Measurements from ENCODE around the gene CDC42BPG. TPM values are rescaled to one million over a fixed set of nuclear protein-coding genes. Genes with fewer than 3 reads are reported as not detected.

CDC42BPG gene
- total RNA-seq, 2 experiments from 2014 or later = 0.31 to 0.61 TPM

DNA sequence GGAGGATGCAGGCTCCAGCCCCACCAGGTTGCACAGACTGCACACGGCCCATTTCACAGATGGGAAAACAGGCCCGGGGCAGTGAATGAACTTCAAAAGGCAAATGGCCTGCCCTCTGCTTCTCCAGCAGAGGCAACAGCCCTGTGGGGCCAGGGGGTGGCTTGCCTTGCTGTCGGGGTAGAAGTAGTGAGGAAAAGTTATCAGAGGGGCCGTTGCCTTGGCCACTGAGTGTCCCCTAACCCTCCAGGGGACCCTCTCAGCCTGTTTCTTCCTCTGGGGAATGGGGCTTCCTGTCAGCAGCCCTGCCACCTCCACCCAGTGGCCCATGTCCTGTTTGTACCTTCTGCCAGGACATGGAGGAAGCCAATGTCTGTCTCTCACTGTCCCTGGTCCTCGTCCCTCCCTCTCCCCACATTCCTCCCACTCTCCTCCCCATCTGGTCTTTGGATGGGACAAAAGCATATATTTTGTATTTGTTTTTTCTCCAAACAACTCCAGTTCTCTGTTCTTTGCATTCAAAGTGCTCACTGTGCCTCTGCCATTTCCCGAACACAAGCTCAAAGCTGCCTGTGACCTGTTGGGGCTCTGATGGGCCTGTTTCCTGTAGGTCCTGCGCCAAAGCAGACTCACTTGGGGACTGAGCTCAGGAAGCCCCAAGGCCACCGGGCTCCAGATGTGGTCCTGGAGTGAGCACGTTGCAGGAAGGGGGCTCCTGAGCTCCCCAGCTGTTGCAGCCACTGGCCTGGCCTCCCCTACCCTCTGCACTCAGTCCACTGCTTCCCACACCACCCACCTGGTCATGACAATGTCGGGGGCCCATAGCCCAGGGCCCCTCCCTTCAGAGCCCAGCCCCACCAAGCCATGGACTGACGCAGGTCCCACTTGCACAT is 50.9 kb downstream of the CDC42BPG start:
- no peaks in the 10 kb centered on the region for H3K9me3 Mint-ChIP-seq
- CTCF ChIA-PET = interaction anchor here (1.1 to 2.2 kb wide), 2 partner anchors 15 to 55 kb away, joined by 3 to 6 read pairs; partner anchors contain the start of gene SF1
- peaks cover 19% of the 10 kb centered on the region for H3K4me1 Mint-ChIP-seq (ENCODE audit: low read depth)
- no peaks in the 10 kb centered on the region for H3K27me3 Mint-ChIP-seq
- no peak for ATAC-seq
- H3K27ac Mint-ChIP-seq = peak overlapping the region; percentile 71
- peaks cover 10% of the 10 kb centered on the region for H3K36me3 Mint-ChIP-seq (ENCODE audit: low read depth)
- POLR2A ChIA-PET = interaction anchor here (1.1 to 1.9 kb wide), 3 partner anchors 9 to 25 kb away, joined by 3 to 8 read pairs (median 3); no protein-coding TSS in a partner anchor
- H3K4me3 Mint-ChIP-seq = no peak overlapping the region
- TF ChIP-seq, protein P1, sequence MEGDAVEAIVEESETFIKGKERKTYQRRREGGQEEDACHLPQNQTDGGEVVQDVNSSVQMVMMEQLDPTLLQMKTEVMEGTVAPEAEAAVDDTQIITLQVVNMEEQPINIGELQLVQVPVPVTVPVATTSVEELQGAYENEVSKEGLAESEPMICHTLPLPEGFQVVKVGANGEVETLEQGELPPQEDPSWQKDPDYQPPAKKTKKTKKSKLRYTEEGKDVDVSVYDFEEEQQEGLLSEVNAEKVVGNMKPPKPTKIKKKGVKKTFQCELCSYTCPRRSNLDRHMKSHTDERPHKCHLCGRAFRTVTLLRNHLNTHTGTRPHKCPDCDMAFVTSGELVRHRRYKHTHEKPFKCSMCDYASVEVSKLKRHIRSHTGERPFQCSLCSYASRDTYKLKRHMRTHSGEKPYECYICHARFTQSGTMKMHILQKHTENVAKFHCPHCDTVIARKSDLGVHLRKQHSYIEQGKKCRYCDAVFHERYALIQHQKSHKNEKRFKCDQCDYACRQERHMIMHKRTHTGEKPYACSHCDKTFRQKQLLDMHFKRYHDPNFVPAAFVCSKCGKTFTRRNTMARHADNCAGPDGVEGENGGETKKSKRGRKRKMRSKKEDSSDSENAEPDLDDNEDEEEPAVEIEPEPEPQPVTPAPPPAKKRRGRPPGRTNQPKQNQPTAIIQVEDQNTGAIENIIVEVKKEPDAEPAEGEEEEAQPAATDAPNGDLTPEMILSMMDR (IDR thresholded peaks at IDR 0.05) = no peak
- intact Hi-C loops (cut with micrococcal nuclease) = no loop called here
- no peak for DNase-seq

DNA sequence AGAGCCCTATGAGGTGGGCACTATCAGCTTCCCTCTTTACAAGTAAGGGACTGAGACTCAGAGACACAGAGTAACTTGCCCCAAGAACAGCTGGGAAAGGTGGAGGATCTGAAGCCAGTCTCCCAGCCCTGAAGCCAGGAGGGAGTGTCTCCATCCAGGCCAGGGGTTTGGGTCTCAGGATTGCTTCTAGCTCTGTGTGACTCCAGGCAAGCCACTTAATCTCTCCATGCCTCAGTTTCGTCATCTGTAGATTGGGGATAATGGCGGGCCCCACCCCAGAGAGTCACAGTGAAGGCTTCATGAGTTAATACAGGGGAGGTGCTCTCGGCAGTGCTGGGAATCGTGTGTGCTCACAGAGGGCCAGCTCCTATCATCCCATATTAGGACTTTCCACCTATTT is 52.0 kb downstream of the CDC42BPG start:
- POLR2A ChIA-PET = interaction anchor here (1.9 to 2.1 kb wide), 2 partner anchors 10 to 14 kb away, joined by 8 to 10 read pairs; partner anchors contain the start of gene SF1
- DNase-seq (no peak), ATAC-seq (no peak)
- H3K4me3 Mint-ChIP-seq = no peak overlapping the region
- intact Hi-C loops (cut with micrococcal nuclease) = no loop called here
- H3K27me3 Mint-ChIP-seq = no peaks in the 10 kb centered on the region
- peak overlapping the region; percentile 5 for H3K27ac Mint-ChIP-seq
- H3K9me3 Mint-ChIP-seq = no peaks in the 10 kb centered on the region
- peaks cover 9% of the 10 kb centered on the region for H3K36me3 Mint-ChIP-seq (ENCODE audit: low read depth)
- TF ChIP-seq, protein P1 (IDR thresholded peaks at IDR 0.05) = no peak
- CTCF ChIA-PET = no interaction called here
- H3K4me1 Mint-ChIP-seq (ENCODE audit: low read depth) = peaks cover 20% of the 10 kb centered on the region

DNA sequence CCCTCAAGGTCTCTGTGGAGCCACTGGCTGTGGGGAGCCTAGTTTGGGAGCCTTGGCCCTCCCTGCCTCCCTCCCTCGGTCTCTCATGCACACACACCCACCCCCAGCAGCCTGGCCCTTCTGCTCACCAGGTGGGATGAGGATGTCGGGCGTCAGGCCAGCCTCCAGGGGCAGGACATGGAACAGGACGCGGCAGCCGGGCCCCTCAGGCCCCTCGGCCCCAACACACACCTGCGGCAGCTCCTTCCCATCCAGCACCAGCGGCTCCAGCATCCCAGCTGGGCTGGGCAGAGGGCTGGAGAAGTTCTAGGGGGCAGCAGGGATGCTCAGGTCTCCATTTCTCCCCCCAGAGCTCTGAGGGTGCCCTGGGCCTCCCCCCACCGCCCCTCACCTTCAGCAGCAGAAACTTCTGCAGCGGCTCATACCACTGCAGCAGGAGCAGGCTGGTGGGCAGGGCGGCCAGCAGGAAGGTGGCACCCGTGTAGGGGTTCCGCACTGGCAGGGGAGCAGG is 52.6 kb downstream of the CDC42BPG start:
- no peak overlapping the region for H3K4me3 Mint-ChIP-seq
- H3K9me3 Mint-ChIP-seq = no peaks in the 10 kb centered on the region
- TF ChIP-seq, protein P1 (IDR thresholded peaks at IDR 0.05) = no peak
- CTCF ChIA-PET = no interaction called here
- POLR2A ChIA-PET = interaction anchor here (1.0 to 2.1 kb wide), 3 partner anchors 10 to 19 kb away, joined by 3 to 10 read pairs (median 8); partner anchors contain the start of gene SF1
- intact Hi-C loops (cut with micrococcal nuclease) = no loop called here
- H3K27ac Mint-ChIP-seq = no peak overlapping the region
- no peaks in the 10 kb centered on the region for H3K27me3 Mint-ChIP-seq
- ATAC-seq (no peak), DNase-seq (no peak)
- H3K36me3 Mint-ChIP-seq (ENCODE audit: low read depth) = peaks cover 9% of the 10 kb centered on the region
- peaks cover 20% of the 10 kb centered on the region for H3K4me1 Mint-ChIP-seq (ENCODE audit: low read depth)

DNA sequence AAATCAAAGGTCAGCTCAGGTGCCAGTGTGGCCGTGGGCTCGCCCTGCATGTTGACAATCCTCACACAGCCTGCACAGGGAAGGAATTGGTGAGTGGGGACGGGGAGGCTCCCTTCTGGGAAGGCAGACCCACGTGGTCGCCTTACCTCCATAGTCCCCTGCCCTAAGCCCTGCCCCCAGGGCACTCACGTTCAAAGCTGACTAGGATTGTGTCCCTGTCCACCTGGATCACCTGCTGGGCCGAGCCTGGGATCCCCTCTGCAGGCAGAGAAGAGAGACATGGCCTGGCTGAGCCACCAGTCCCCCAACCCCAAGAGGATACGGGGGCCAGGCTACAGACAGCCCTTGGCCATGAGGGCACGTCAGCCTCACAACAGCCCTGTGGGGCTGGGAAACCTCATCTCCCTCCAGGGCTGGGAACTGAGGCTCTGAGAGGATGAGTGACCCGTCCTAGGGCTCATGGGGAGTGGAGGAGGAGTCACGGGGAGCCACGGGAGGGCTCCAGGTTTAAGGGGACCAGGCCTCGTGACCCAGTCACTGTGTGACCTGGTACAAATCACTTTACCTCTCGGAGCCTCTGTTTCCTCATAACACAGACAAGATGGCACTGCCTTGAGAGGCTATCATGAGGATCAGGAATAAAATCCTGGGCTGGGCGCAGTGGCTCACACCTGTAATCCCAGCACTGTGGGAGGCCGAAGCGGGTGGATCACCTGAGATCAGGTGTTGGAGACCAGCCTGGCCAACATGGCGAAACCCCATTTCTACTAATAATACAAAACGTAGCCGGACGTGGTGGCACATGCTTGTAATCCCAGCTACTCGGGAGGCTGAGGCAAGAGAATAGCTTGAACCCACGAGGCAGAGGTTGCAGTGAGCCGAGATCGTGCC is 54.0 kb downstream of the CDC42BPG start:
- CTCF ChIA-PET = no interaction called here
- no peak for ATAC-seq

More for the DNA sequence above, 54.0 kb downstream of the CDC42BPG start:
- Mint-ChIP-seq H3K4me1 (ENCODE audit: low read depth) (peaks cover 13% of the 10 kb centered on the region), H3K36me3 (ENCODE audit: low read depth) (no peaks in the 10 kb centered on the region), H3K4me3 (no peak overlapping the region), H3K27ac (no peak overlapping the region), H3K9me3 (no peaks in the 10 kb centered on the region), H3K27me3 (no peaks in the 10 kb centered on the region)
- intact Hi-C loops (cut with micrococcal nuclease) = no loop called here
- TF ChIP-seq, protein P1 (IDR thresholded peaks at IDR 0.05) = no peak
- DNase-seq = no peak
- POLR2A ChIA-PET = no interaction called here
